GM12872 (cell line): Measurements from ENCODE around the gene KIF12.
A peak's percentile ranks its signal among the peaks of the same experiment; 100 is the strongest.

Source experiments
- CTCF ChIP-seq: IDR thresholded peaks from 3 replicates; pipeline ENCODE4 v1.5.1; 2011; ENCODE audit warnings: low read depth, mild to moderate bottlenecking, low read length, moderate library complexity; ENCODE audit not compliant: insufficient read depth

Gene KIF12

DNA sequence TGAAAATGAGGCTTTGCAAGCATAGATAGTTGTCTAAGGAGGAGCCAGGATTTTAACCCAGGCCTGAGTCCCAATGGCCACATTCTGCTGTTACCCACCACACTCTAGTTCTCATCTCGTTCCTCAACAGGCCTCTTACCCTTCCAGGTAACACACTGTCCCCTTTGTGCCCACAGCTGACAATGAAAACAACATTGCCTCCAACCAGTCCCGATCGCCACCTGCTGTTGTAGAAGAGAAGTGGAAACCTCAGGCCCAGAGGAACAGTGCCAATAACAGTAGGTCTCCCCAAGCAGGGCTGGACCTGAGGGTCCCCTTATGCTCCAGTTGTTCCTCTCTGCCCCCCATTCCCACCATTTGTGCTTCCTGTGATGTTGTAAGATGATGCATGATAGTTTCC lies 51.4 kb downstream of the KIF12 start:
- peak; percentile 41; the same call in 2 of the 3 replicates for TF ChIP-seq CTCF

GRCh38 chr9:114046875-114047274 lies 52.2 kb downstream of the KIF12 start:
- TF ChIP-seq CTCF = no peak

DNA sequence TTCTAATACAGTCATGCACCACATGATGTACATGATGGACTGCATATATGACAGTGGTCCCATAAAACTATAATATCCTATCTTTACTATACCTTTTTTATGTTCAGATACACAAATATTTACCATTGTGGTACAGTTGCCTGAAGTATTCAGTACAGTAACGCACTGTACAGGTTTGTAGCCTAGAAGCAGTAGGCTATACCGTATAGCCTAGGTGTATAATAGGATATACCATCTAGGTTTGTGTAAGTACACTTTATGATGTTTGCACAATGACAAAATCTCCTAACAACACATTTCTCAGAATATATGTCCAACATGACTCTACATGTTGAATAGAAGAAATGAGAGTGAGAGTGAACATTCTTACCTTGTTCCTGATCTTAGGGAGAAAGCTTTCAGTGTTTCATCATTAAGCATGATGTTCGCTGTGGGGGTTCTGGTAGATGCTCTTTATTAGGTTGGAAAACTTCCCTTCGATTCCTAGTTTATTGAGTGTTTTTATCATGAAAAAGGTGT lies 52.8 kb downstream of the KIF12 start:
- no peak for TF ChIP-seq CTCF
